GM18873 (cell line): ENCODE results near the gene SLC7A10.
"Not testable (repeated sequence)": the region's sequence is repeated elsewhere in the genome, so short reads cannot be mapped to it uniquely, and the experiment has no call there.

ENCODE experiments used
- ATAC-seq: cut with Tn5 transposase; IDR thresholded peaks from one replicate; pipeline ENCODE4 v1.9.1; 2021; ENCODE audit warnings: mild to moderate bottlenecking, moderate library complexity, moderate number of reproducible peaks; ENCODE audit not compliant: unreplicated experiment, low FRiP score

The SLC7A10 gene

DNA sequence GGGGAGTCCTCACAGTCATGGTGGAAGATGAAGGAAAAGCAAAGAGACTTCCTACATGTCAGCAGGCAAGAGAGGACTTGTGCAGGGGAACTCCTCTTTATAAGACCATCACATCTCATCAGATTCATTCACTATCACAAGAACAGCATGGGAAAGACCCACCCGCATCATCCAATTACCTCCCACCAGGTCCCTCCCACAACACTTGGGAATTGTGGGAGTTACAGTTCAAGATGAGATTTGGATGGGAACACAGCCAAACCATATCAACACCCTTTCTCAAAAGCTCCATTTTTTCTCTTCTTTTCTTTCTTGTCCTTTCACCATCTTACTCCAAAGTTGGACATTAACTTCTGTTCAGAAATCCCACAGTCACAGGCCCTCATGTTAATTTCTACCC, 36.2 kb downstream of the SLC7A10 start:
- no peak for ATAC-seq

DNA sequence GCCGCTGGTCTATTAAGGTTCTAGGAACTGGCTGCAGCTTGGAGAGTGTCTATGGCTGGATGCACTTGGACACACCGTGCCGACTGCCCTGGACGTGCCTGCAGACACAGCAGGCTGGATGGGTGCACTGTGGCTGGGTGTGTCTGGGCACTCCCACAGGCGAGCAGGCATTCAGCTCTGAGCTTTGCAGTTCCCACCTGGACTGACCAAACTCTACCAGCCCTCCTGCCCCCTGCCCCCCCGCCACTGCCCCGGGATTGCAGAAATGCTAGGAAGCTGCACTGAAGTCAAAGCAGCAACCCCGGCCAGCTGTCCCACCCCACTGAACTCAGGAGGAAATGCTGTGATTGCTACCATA, 38.5 kb downstream of the SLC7A10 start:
- no peak for ATAC-seq

DNA sequence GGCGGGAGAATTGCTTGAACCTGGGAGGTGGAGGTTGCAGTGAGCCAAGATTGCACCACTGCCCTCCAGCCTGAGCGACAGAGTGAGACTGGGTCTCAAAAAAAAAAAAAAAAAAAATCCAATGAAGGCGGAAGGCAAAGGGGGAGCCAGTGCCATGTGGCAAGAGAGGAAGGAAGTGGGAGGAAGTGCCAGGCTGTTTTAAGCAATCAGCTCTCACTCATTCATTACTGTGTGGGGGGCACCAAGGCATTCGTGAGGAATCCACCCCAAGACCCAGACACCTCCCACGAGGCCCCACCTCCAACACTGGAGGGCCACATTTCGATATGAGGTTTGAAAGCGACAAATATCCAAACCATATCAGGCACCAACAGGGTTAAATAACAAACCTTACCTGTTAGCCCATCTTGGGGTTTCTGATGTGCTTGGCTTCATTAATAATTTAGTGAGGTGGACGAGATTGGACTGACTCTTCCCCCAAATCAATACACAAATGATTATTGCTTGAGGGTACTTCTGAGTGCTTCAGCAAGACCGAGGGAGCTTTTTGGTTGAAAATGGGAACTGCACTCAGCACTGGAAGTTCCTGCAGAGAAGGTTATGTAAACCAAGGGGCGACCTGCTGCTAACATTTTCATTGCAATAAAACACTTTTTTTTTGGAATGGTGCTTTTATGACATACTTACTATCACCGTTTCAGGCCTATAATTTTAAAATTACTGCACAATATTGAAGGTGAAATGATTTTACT, 39.0 kb downstream of the SLC7A10 start:
- no peak for ATAC-seq

DNA sequence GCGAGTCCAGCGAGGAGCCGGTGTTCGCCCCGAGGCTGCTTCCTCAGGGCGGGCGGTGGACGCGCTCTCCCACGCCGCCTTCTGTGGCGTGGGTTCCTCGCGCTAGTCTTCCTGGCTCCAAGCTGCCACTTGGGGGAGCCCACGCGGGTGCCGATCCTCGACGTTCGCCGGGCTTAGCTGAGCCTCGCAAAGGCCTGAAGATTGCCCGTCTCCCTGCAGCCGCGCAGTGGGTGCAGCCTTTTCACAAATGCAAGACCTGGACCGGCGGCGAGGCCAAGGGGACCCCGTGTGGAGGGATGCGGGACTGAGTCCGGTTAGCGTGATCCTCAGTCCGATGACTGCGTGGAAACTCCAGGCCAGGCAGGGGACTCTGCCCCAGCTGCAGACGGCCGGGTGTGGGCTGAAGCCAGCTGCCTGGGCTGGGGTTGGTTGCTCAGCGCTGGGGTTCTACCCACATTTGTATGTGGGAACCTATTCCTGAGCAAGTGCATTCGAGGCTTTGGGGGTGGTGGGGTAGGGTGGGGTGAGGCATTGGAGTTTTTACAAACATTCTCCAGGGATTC, 48.2 kb downstream of the SLC7A10 start:
- no peak for ATAC-seq

DNA sequence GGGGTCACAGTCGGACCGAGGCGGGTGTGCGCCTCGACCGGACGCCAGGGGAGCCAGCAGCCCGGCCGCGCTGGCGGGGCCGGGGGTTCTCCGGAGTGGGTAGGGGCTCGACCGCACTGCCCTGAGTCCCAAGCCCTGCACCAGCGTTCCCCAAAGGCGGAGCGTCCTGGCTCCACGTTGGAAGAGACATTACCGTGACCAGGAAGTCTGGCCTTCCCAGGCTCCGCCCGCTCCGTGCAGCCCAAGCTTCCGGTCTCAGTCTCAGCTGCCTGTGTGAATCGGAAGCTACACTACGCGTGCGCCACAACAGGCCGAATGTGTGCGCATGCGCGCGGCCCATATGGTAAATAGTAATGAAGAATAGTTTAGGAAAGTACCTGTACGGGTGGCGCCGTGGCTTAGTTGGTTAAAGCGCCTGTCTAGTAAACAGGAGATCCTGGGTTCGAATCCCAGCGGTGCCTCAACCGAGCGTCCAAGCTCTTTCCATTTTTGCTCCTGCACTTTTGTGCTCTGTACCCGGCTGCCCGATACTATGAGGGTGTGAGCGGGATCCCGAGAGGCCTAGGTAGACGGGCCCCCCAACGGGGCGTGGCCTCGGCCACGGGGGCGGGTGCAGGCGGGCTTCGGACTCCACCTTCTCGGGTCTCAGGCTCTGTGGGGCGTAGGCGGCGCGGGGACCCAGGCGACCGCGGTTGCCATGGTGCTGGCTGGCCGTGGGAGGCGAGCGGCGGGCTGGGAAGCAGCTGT, 48.8 kb downstream of the SLC7A10 start:
- ATAC-seq = peak; percentile 71

- ATAC-seq = peak; percentile 6
Measured at GRCh38 chr19:33175886-33176669, 49.6 kb downstream of the SLC7A10 start.

DNA sequence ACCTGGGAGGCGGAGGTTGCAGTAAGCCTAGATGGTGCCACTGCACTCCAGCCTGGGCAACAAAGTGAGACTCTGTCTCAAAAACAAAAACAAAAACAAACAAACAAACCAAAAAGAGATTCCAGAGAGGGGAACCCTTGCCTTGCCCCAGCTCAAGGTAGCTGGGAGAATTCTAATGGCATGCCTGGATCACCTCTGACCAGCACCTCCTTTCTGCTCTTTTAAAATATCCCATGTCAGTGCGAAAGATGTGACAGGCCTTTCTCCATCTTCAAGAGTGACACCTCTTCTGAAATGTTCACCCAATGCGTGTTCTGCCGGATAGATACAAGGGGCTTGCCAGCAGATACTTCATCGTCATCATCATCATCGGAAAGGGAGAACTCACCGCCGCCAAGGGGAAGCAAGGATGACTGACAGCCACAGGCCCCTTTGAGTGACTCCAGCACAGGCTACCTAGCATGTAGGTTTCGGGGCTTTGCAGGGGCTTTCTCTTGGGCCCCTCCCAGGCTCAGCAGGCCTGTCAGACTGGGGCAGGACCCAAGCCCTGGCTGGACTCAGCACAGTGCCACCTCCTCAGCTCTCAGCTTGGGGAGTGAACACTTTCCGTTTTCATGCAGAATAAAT, 50.4 kb downstream of the SLC7A10 start:
- ATAC-seq = no peak

DNA sequence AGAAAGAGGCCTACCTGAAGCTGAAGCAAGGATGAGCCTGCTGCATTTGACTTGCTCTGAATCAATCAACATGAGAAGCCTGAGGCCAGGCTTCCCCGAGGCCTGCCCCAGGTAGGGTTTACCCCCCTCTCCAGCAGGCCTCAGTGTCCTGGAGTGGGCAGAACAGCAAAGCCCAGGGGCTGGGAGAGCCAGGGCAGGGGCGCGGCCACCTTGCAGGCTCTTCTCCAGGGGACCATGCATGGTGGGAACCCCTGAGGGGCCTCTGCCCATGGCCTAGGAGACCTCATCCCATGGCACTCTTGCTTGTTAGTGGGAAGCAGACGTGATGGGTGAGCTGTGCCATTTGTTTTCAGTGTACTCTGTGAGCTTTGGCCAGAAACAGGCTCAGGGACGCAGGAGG, 51.5 kb downstream of the SLC7A10 start:
- no peak for ATAC-seq

GRCh38 chr19:33171916-33172359, 53.7 kb downstream of the SLC7A10 start:
- ATAC-seq = no peak

- no peak for ATAC-seq
Measured at GRCh38 chr19:33171222-33171795, 54.3 kb downstream of the SLC7A10 start.

DNA sequence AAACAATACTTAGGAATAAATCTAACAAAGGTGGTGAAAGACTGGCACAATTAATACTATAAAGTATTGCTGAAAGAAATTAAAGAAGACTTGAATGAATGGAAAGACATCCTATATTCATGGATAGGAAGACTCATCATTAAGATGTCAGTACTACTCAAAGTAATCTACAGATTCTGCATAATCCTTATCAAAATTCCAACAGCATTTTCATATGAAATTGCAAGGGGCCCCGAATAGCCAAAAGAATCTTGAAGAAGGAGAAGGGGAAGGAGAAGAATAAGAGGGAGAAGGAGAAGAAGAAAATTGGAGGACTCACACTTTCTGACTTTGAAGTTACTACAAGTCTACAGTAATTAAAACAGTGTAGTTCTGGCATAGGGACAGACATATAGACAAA, 57.1 kb downstream of the SLC7A10 start:
- ATAC-seq = no peak

DNA sequence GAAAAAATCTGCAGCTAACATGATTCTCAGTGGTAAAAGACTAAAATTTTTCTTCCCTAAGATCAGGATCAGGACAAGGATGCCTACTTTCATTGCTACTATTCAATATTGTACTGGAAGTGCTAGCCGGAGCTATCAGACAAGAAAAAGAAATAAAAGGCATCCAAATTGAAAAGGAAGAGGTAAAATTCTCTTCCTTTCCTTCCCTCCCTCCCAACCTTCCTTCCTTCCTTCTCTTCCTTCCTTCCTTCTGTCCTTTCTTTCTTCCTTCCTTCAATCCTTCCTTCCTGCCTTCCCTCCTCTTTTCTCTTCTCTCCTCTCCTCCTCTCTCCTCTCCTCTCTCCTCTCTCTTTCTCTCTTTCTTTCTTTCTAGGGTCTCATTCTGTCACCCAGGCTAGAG, 58.2 kb downstream of the SLC7A10 start:
- ATAC-seq = no peak

DNA sequence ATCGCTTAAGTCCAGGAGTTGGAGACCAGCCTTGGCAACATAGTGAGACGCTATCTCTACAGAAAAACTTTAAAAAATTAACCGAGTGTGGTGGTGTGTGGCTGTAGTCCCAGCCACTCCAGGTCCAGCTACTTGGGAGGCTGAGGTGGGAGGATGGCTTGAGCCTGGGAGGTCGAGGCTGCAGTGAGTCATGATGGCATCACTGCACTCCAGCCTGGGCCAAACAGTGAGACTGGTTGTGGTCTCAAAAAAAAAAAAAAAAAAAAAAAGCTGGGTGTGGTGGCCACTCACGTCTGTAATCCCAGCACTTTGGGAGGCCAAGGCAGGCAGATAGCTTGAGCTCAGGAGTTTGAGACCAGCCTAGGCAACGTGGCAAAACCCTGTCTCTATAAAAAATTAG, 59.6 kb downstream of the SLC7A10 start:
- not testable (repeated sequence) for ATAC-seq

DNA sequence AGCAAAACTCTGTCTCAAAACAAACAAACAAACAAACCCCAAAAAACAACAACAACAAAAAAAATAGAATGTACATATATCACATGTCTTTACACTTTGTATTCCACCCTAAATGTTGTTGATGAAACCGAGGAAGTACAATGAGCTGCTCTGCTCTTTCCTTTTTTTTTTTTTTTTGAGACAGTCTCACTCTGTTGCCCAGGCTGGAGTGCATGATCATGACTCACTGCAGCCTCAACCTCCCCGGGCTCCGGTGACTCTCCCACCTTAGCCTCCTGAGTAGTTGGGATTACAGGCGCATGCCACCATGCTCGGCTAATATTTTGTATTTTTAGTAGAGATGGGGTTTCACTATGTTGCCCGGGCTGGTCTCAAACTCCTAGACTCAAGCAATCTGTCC, 62.2 kb downstream of the SLC7A10 start:
- no peak for ATAC-seq

DNA sequence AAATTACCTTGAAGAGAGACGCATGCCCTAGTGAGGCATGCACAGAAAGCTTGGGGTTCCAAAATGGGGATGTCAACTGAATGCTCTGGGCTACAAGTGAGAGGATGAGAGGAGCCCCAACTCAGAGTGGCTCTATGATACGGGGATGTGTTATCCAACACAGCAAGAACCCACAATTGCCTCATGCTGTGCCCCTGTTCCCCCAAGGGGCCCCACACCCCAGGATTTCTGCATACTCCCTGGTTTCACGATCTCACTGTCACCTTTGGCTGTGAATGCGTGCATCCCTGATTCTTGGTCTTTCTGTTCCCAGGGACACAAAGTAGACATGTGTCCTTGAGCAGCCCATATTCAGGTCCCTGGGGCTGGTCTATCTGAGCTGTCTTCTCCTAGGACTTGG, 64.4 kb downstream of the SLC7A10 start:
- ATAC-seq = no peak

GRCh38 chr19:33159893-33160292, 65.8 kb downstream of the SLC7A10 start:
- no peak for ATAC-seq

DNA sequence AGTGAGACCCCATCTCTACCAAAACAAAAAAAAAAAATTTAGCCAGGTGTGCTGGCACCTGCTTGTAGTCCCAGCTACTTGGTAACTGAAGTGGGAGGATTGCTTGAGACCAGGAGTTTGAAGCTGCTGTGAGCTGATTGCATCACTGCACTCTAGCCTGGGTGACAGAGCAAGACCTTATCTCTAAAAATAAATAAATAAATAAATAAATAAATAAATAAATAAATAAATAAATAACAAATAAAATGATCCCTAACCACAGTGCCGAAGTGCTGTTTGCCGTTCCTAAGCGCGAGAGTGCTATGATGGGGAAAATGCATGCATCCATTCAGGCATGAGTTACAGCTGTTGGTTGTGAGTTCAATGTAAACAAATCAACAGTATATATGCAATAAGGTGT, 66.5 kb downstream of the SLC7A10 start:
- no peak for ATAC-seq
